SH-SY5Y (cell line): ENCODE results near the gene ILK.

Experiments
- GATA2 ChIP-seq: IDR thresholded peaks from 2 replicates; pipeline ENCODE4 v1.6.1; 2011; ENCODE audit warnings: mild to moderate bottlenecking, low read depth, low read length
- GATA3 ChIP-seq: IDR thresholded peaks from 2 replicates; pipeline ENCODE4 v1.6.1; 2011; ENCODE audit warnings: low read depth, mild to moderate bottlenecking, low read length, moderate library complexity

Gene ILK

DNA sequence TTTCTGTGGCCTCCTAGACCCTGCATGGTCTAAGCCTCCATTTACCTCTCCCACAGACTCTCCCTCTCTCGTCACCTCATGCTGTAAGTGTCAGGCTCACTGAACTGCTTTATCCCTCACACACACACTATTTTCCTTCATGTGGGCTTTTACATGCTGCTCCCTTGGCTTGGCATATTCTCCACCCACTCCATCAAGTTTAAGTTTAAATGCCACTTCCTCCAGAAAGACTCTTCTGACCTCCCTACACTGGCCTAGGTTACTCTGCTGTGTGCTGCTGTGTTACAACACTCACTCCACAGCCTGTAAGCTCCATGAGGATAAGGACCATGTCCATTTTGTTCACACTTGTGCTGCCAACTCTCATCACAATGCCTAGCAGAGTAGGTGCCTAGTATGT, 49.5 kb downstream of the ILK start:
- TF ChIP-seq GATA2 (no peak), GATA3 (no peak)

GRCh38 chr11:6653656-6654055, 50.1 kb downstream of the ILK start:
- TF ChIP-seq GATA3 (no peak), GATA2 (no peak)

- TF ChIP-seq GATA2 (no peak), GATA3 (no peak)
Observed at GRCh38 chr11:6654281-6655019, 50.9 kb downstream of the ILK start.

- TF ChIP-seq GATA3, result no peak
- TF ChIP-seq GATA2, result no peak
Observed at GRCh38 chr11:6655020-6655789, 51.6 kb downstream of the ILK start.

GRCh38 chr11:6655790-6656583, 52.4 kb downstream of the ILK start, which contains the start of gene DCHS1:
TSS of gene DCHS1 (minus strand) at chr11:6655809. CDS start at chr11:6641613, 14,196 bp downstream.
- TF ChIP-seq GATA2, result no peak
- TF ChIP-seq GATA3, result no peak

DNA sequence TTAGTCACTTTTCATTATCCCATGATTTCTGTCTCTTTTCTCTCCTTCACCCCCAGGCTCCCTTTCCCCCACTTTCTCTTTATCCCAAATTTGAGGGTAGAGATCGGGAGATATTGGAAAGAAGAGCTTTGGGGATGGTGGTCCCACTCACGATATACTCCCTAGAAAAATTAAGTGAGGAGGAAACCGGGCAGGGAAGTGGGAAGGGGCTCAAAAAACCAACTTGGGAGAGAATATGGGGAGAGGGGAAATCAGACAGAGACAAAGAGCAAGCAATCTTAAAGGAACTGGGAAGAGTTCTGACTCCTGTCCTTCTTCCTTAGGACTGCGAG, 53.0 kb downstream of the ILK start:
- TF ChIP-seq GATA2 (no peak), GATA3 (no peak)

- TF ChIP-seq GATA3, result no peak
- TF ChIP-seq GATA2, result no peak
Observed at GRCh38 chr11:6656936-6657335, 53.4 kb downstream of the ILK start.

DNA sequence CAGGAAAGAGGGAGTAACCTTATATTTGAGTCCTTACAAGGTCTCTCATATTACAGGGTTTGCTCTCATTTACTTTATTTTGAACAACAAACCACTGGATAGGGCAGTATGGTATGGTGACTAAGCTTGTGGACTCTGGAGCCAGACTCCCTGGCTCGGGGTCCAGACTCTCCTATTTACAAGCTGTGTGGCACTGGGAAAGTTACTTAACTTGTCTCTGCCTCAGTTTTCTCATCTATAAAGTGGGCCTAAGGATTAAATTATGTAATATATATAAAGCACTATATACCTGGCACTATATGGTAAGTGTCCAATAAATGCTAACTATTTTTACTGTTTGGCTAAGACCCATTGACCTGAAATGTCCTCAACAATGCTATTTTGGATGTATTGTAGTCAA, 53.8 kb downstream of the ILK start:
- no peak for TF ChIP-seq GATA3
- no peak for TF ChIP-seq GATA2

- no peak for TF ChIP-seq GATA3
- TF ChIP-seq GATA2, result no peak
Observed at GRCh38 chr11:6658647-6659046, 55.1 kb downstream of the ILK start.
